ENCODE measurements around the gene JAZF1.

JAZF1 gene

DNA sequence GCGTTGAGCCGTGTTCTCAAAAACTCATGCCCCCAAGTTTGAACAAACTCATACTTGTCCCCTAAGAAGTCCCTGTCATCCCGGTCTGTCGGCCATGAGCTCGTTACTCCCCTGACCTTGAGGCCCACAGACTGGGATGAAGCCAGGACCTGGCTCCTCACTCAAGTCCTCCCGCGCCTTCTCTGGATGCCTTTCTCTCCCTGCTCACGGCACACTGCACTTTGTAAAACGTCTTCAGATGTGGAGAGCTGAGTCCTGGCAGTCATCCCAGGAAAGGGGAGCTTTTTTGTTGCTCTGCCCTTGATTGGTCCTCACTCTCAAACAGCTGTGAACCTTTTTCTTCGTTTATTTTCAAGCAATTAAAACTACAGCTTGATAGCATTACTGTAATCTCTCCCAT lies 110.8 kb downstream of the JAZF1 start:
- DNase-seq: no peak

DNA sequence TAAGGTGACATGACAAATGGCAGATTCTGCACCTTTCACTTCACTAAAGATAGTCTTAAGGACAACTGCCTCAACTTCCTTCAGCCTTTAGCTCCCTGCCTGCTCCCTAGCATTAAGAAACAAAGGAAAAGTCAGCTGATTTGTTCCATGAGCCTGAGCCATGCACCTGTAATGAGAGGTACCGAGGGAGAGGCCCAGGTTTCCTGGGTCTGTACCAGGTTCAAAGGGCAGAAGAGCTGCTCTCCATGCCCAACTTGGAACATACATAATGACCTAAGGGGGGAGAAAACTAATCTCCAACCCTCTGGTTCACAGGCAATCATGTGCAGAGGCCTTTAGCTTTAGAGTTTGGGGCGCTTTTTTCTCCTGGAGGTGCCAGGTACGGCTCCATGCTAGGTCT lies 111.2 kb downstream of the JAZF1 start:
- DNase-seq: no peak

DNA sequence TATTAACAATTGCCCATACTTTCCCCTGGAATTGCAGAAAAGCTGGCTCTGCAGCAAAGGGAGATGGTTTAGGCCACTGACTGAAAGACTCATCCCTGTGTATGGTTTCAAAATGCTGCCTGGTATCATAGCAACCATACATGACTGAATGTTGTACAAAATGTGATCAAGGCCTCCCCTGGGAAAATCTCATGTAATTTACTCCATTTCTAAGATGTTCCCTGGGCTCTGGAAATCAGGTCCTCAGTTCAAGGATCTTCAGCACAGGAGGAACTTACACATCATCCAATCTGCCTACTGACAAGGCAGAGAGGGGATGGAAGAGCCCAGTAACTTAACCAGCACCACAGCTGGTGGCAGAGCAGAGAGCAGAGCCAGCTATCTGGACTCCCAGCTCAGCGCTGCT lies 111.8 kb downstream of the JAZF1 start:
- DNase-seq: no peak

DNA sequence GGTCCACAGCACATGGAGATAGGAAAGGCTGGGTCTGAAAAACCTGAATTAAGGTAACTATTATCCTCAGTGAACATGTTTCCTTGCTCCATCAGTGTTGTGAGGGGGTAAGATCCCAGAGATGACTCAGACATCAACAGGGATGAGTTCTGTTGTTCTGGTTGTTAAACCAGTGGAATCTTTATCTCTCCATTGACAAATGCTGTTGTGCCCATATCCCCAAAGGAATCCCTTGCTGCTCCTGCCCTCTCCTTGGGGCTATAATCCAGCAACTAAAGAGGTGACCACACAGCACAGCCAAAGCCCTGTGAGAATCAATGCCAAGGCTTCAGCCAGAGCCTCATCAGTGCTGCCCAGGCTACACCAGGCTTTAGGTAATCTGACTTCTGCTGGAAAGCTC lies 113.4 kb downstream of the JAZF1 start:
- DNase-seq: no peak

DNA sequence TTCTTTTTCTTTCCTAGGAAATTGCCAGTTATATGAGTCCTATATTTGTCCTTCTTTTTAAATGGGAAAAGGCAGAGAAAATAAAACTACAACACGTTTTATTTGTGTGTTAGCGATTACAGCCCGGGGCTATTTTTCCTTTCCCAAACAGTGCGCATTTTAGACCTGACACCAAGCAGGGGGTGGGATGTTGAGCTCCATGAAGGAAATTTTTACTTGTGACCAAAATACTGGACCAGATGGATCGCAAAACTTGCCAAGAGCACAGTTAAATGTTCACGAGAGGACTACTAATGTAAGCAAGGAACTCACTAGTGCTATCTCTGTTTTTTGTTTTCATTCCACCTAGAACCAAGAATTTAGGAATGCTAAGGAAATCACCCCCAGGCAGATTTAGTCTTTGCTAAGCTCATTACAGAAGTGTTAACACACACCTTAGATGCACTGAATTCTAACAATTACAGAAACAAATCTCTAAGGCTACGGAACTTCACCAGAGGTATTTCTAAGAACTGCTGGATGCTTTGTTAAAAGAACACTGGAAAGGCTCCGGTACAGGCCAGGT lies 114.8 kb downstream of the JAZF1 start:
- DNase-seq: no peak

DNA sequence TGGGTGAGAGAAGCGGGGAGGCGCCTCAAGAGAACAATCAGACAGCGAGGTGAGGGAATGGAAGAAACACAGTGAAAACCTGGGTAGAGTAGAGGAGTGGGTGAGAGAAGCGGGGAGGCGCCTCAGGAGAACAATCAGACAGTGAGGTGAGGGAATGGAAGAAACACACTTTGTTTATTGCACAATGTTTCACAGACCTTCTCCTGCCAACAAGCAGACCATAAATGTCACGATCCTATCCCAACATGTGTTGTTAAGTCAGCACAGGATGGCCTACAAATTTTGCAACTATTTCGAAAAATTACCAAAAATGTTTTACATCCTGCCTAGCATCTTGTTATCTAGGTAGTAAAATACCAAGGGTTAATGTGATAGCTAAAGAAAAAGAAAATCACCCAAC lies 115.3 kb downstream of the JAZF1 start:
- DNase-seq: no peak

DNA sequence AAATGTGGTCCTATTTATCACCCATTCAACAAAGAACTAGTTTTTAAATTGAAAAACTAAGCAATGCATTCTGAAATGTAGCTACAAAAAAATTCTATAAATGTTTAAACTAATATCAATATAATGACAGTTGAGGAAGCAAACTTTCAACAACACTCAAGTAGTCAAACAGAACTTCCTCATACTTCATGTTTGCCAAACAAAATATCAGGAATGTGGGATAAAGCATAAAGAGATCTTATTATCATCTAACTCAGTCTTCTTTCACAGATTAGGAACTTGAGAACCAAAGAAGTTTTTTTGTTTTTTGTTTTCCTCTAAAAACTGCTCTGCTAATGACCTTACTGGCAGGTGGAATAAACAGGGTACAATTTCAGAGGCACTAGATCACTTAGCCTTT lies 116.2 kb downstream of the JAZF1 start:
- no peak for DNase-seq

DNA sequence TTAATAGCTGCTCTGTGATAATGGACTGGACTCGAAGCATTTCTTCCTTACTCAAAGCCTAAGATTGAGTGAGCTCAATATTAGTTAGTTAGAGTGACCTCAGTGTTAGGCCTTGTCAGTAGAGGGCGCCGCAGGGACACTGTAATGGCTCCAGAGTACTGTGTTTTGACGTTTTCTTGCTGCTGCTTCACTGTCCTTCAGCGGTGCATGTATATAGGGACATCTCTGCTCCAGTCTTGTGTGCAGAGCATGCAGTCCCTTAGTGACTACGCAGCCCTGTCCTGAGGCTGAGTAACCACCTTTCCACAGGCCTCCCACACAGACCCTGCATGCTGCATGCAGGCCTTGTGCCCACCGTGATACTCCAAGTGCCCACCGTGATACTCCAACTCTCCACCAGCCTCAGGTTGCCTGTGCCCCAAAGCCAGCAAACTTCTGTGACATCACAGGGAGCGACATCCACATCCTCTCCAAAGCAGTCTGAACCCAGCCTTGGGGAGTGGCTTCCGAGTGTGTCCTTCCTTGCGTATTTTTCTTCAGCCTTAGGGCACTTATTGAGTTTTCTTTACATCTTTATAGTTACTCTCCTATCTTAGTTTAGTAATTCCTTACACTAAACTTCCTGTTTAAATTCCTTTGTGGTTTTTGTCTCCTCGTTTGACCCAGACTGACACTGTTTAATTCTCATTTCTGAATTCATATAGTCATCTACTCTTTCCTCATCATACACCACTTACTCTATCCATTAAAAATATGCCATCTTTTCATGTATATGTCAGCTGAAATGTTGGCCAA lies 118.2 kb downstream of the JAZF1 start:
- peak in 3 of 4 experiments; percentile 4 to 34 (median 8) for DNase-seq

DNA sequence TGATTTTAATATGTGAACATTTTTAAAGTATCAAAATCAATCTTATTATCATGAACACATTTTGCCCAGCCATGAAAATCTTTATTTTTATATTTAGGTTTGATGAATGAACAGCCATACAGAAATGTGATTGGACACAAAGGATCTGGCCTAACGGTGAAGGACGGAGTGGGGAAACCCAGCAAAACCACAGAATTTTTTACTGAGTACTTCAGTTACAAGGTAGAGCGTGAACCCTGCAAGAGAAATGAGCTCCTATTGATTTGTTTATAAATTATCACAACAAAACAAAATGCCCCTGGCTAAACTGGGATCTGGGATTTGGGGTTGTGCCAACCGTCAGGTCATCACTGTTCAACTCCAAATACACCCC lies 118.8 kb downstream of the JAZF1 start:
- DNase-seq: no peak

DNA sequence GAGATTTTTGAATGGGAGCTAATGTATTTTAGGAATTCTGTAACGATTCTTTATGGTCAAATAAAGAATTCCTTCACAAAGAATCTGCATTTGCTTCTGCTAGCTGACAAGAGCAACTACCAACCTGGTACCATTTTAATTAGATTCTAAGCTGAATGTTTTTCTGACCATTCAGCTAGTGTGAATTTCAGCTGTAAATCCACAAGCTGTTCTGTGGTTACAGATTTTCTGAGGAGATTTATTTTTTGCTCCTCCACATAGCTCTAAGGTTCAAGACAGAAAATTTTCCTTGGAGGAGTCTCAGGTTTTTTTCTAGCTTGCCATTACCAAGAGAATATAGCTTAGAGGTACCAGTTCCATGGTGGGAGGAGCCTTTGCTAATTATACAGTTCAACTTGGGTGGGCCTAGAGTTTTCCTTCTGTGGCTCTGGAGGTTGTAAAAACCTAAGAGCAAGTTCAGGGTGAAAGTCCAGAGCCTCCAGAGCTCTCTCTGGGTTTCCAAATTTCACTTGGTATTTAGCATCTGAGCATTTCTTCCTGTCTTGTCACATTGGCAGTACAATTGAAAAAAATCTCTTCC lies 120.1 kb downstream of the JAZF1 start:
- DNase-seq: no peak

DNA sequence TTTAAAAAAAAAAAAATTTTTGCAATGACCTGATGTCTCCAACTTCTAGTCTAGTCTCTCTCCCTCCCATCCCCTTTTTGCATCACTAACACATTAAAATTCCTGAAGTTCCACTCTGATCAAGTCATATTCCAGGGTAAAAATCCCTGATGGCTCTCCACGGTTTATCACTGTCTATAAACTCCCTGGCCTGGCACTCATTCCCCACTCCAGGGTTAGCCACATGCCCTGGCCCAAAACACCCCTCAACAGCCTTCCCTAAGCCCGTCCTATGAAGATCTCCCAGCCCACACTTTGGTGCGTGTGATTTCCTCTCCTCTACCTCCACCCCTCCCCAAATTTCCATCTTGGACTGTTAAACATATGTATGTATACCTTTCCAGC lies 125.4 kb downstream of the JAZF1 start:
- DNase-seq: no peak

DNA sequence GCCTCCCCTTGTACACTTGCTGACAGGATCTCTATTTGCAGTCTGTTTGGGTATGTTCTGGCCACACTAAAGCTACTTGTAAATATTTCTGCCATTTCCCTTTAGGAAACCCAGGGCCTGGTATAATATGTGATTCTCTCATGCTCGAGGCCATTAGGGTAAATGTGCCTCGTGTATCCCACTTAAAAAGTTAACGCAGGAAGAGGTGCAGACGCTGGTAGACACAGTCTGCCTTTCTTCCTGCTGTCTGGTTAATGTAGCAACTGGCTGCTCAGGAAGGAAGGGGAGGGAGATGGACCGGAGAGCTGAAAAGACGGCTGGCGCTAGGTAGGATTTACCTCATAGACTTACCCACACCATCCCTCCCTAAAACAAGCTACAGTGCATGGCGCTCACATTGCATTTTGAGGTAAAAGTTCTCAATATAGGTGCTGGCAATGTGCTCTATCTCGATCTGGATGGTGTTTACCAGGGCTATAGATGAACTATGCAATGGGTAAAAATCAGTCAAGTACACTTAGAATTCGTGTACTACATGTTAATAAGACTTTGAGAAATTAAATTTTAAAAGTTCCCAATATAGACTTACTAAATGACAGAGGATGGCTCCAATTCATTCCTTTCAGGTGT lies 125.9 kb downstream of the JAZF1 start:
- no peak for DNase-seq

DNA sequence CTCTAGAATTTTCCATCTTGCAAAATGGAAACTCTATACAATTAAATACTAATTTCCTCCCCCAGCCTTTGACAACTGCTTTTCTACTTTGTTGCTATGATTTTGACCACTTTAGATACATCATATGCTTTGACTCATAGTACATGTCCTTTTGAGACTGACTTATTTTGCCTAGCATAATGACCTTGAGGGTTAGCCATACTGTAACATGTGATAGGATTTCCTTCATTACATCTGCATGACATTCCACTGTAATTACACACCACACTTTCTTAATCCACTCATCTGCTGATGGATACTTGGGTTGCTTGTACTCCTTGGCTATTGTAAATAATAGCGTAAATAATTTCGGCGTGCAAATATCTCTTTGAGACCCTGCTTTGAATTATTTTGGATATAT lies 127.7 kb downstream of the JAZF1 start:
- no peak for DNase-seq

DNA sequence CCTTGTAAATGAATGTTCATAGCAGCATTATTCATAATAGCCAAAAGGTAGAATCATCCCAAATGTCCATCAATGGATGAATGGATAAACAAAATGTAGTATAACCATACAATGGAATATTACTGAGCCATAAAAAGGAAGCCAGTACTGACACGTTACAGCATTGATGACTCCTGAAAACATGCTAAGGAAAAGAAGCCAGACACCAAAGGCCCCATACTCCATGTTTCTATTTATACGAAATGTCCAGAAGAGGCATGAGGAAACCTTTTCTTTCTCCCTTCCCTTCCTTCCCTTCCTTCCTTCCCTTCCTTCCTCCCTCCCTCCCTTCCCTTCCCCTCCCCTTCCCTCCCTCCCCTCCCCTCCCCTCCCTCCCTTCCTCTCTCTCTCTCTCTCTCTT lies 131.9 kb downstream of the JAZF1 start:
- DNase-seq: no peak

DNA sequence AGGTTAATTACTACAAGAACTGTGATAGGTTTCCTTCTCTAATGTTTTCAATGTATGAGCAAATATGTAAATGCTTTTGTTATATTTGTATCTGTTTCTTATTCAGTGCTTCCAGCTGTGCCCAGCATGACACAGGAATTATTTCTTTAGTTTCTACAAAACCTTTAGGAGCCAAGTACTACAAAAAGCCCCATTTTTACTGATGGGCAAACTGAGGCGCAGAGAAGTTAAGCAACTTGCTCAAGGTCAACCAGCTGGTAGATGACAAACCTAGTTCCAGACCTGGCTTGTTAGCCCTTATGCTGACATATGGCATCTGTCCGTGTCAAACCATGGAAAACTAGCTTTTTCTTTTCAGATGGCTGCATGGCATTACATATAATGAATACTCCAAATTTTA lies 134.6 kb downstream of the JAZF1 start:
- no peak for DNase-seq

DNA sequence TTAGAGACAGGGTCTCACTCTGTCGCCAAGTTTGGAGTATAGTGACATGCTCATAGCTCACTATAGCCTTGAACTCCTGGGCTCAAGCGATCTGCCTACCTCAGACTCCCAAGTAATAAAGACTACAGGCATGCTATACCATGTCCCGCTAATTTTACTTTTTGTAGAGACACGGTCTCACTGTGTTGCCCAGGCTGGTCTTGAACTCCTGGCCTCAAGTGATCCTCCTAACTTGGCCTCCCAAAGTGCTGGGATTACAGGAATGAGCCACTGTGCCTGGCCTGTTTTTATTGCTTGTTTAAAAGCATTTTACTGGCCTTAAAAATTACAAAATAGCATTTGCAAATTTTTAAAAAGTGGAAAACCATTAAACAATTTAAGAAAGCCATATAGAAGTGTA lies 135.0 kb downstream of the JAZF1 start:
- no peak for DNase-seq

DNA sequence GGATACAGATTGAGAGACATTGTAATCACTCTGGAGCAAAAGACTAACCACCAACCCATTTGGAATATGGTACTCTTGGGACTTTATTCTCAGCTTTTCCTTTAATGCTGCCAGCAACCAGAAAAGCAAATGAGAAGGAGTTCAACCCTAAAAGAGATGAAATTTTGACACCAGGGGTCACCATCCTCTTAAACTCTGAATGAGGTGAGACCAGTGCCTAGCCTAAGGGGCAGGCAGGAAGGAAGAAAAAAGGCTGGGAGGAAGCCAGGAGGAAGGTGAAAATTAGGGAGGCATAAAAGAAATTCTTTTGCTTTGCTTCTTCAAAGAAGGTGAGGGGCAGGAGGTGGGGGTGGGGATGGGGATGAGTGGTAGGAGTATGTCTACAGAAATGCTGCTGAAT lies 135.8 kb downstream of the JAZF1 start:
- no peak for DNase-seq

DNA sequence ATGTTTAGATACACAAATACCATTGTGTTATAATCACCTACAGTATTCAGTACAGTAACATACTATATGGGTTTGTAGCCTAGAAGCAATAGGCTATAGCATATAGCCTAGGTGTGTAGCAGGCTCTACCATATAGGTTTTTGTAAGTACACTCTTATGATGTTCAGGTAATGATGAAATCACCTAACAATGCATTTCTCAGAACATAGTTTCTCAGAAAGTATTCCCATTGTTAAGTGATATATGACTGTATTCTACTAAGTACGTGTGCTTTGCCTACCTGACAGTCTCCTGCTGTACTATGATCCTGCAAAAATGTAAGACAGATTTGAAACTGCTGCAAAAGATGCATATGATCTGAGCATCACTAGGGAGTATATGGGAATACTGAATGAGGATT lies 137.9 kb downstream of the JAZF1 start:
- no peak for DNase-seq

DNA sequence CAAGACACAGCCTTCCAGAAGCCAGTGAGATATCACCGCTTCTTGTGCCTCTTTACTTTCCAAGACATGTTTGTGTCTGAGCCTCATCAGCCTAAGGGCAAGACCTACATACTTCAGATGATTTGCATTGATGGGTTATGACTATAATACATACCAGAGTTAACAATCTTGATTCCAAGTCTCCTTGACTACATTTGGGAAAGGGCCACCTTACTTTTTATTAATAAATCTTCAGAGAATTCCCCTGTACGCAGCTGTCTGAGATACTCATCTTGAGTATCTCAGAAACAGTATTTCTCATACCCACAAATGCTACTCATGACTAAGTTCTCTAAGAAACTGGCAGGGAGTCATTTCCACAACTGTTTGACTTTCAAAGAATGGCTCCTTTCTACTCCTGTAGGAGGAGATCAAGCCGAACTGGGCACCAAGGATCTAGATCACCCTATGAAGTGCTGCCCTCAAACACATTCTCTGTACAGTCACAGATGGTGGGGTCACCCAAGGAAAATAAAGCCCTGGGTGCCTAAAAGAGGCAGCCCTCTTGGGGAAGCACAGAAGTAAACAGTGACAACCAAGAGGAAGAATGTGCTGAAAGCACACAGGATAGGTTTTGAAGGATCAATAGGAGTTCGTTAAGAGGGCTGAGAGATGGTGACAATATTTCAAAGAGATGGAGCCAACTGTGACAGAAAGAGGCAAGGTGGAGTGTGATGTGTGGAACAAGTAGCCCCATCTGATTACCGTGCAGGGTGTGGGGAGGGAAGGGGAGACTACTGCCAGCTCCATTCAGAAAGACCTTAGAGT lies 138.9 kb downstream of the JAZF1 start:
- no peak for DNase-seq

DNA sequence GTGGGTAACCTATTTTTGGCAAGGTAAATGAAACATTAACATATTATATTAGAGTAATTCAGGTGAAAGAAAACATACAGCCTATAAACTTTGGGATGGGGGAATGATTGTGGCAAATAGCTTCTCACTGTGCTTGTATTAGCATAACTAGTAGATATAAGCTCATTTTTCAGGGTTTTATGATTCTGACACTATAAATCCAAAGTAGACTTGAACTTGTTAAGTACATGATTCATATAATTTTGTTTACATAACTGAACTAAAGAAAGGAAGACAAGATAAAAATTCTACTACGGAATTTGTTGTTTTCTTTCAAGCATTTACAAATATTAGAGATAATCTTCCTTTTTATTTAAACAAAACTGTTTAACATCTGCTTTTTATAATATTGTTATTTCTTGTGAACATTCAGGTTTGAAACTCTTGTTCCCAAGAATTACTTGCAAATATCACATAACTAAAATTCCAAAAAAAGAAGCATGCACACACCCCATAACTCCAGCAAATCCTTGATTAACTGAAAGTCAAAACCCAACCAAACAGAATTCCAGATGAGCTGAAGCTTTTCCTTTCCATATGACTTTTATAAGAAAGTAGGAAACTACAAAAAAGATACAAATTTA lies 142.3 kb downstream of the JAZF1 start:
- DNase-seq: no peak

DNA sequence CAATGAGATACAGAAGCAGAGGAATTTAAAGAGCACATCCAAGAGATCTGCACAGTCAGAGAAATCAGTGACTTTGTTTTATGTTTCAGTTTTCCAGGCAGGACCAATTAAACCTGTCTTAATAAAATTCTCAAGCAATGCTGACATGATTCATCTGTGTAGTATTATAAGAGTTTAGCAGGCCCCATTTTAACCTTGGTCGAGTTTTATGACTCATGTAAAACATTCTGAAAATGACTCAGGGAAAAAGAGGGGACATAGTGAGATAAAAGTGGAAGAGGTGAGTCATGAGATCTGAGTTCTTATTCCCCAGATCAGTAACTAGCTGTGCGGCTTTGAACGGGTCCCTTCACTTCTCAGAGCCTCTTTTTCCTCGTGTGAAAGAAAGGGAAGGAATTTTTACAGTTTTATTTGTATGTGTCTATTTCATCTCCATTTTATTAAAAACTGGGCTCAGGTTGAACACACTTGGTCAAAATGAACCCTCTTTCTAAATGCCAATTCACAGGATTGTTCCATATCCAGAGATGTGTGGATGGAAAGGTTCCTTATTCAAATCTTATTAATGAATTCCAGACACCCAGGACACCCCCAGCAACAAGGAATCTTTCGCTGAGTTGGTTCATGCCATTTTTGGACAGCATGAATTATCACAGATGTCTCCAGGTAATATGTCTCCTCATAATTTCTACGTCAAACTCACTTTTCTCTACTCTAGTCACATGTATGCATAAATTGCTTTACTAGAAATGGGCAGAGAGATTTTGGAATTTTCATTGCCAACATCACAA lies 143.2 kb downstream of the JAZF1 start:
- DNase-seq: no peak

DNA sequence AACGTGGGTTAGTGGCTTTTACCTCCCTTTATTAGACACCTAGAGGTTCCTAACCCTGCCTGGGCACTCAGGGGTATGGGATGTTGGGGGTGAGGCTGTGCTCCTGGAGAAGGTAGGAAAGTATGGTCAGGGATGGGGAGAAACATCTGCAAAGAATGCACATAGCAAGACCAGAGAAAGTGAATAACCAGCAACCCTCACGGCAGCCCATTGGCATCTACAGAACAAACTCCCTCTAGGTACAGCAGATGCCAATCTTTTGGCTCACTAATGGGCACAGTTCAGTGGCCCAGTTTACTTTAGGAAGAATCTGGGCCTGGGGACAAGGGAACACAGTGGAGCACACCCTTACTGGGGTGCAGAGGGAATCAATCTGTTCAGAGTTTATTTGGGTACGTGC lies 143.9 kb downstream of the JAZF1 start:
- no peak for DNase-seq
